NOMO-1 treated with DMSO at 0.1 percent for 48 hours (cell line): ENCODE results near the gene CTIF.

Experiments
- DNase-seq: peaks from one replicate; lab custom pipeline; 2025; ENCODE audit not compliant: unreplicated experiment; lab: John Stamatoyannopoulos, UW

Gene CTIF

GRCh38 chr18:48766487-48766886, 227.7 kb downstream of the CTIF start:
- DNase-seq, result no peak

DNA sequence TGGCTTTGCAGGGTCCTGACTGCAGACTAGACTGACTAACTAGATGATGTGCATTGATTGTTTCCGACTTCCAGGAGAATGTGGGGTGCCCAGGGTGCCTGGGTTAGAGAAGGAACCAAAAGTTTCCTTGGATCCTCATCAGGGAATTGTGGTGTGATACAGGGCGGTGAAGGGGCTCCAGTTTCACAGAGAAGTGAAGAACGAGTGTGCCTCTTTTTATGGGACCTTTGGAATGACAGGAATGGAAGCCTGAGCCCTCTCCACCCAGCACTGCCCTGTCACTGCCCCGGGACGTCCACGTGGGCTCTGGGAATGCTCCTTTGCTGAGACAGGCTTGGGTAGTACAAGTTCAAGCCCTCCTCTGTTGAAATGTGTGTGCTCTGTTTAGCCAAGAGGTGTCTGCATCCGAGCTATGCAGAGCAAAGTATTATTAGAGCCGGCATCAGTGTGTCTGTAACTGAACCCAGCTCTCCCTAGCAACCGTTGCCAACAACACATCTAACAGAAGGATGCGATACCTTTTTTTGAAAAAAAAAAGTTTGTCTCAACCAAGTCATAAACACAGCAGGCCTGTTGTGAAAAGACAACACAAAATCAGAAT, 228.4 kb downstream of the CTIF start:
- no peak for DNase-seq

DNA sequence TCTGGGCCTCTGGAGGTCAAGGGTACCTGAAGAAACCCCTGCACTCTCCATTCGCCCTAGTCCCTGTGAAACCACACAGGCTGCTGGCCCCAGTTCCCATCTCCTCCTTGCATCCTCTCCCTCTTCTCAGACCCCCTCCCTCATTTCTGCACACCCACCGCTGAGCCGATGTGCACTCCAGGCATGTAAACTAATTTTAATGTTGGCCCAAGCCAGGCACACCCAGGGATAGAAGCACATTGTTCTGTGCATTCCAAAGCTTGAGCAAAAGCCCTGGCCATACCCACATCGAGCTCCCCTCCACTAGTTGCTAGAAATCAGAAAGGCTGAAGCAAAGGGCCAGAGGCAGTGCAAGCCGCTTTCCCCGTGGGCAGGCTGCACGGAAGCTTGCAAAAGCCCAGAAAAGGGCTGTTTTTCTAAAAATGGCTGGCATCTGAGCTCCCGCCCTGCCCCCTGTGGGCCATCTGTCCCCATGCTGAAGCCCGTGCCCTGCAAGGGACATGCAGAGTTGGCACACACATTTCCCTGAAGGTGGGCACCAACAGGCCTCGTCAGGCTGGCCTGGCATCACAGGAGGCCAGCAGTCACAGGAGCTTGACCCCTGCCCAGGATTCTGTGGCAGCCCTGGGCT, 230.3 kb downstream of the CTIF start:
- peak; percentile 25 for DNase-seq

DNA sequence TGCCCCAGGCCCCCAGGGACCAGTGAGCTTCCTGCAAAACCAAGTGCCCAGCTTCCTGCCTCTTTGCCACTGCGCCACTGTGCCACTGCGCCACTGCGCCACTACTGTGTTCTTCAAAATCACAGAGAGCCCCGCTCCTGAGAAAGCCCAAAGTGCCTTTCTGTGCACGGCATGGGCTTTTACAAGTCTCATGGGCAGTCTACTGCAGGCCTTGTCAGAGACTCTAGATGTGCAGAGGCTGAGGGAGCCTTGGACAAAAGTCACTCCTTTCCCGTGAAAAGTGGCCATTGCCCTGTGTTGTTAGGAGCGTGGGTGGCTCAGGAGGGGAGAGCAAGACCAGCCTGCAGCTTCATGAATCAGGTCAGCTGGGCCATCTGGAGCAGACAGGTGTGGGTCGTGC, 231.4 kb downstream of the CTIF start:
- no peak for DNase-seq

- DNase-seq, result peak; percentile 42
Measured at GRCh38 chr18:48771641-48772375, 233.0 kb downstream of the CTIF start.

DNA sequence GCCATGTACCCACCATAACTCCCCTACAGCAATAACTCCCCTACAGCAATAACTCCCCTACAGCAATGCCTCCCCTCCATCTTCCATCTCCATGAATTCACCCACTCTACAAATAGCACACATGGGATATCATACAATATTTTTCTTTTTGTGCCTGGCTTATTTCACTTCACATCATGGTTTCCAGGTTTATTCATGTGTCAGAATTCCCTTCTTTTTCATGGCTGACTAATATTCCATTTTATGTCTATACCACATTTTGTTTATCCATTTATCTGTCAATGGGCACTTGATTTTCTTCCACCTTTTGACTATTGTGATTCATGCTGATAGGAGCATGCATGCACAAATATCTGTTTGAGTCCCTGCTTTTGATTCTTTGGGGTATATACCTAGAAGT, 233.6 kb downstream of the CTIF start:
- no peak for DNase-seq

DNA sequence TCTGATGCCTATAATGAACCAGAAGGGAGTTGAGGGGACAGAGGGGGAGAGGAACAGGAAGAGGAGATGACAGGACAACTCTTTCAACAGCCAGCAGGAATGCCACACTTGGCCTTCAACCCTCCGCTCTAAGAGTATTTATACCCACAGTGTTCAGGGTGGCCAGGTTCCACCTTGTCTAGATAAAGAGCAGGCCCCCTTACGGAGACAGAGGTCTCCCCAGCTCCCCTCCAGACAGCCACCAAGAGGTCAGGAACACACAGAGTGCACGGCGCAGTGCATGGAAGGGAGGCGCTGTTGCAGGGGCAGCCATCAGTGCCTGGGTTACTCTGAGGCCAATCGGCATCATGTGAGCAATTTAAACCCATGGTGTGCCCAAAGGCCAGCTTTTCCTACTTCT, 235.0 kb downstream of the CTIF start:
- DNase-seq, result no peak

DNA sequence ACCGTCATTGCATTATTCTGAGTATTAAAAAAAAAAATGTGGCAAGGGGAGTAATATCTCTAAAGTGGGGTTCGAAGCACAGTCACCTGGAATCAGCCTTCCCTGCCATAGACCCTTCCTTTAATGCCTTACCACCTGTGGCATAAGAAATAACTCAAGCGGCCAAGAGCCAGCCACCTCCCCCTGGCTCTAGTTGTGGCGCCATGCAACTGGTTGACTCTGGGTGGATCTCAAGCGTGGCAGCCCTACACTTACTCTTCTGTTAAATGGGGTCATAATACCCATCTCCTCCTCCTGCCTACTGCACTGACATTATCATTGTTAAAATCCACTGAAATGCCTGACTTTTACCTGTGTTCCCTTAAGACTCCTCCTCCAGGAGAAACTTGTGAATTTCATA, 236.1 kb downstream of the CTIF start:
- DNase-seq, result no peak

GRCh38 chr18:48775372-48776155, 236.7 kb downstream of the CTIF start:
- DNase-seq, result no peak

DNA sequence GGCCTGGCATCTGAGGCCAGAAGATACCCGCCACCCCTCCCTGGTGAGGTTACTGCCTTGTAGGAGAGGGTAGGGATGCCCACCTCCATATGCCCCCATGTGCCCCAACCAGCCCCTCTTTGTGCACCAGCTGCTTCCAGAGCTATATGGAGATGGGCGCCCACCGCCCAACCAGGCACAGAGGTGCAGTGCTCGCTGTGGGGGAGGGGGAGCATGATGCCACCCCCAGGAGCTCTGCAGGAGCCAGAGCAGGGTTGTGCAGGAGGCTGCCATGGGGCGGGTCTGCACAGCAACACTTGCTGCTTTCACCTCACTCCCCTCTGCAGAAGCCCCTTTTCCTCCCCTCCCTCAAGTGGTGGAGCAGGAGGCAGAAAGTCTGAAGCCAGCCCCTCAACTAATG, 237.3 kb downstream of the CTIF start:
- DNase-seq, result no peak

DNA sequence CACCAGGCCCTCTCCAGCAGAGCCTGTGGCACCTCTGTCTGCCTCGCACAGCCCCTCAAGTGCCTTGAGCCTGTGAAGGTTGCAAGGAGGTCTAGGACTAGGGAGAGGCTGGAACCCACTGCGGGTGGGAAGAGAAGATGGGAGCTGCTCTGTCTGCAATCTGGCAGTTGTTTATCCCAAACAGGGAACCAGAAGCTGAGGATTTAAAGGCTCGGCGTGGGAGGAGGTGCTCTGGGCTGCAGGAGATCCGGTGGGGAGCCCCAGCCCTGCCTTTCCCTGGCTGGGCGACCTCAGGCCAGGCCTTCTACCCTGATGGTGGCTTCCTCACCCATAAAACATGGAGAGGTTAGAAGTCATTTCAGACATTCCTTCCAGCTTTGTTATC, 237.8 kb downstream of the CTIF start:
- no peak for DNase-seq

GRCh38 chr18:48777026-48777743, 238.4 kb downstream of the CTIF start:
- peak; percentile 55 for DNase-seq

DNA sequence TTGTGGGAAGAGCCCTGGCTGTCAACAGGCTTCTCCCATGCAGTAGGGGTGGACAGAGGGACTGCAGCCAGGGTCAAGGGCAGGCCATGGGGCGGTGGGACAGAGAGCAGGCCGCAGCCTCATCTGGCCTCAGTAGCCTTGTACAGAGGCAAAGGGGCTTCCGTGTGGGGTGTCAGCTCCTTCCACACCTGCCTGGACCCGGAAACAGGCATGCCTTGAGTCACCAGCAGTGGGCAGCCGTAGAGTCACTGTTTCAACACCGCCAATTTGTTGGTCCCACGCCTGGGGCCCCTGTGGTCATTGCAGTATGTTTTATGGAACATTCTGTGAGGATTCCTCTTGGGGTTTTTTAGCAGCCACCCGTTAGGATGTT, 238.9 kb downstream of the CTIF start:
- DNase-seq, result peak; percentile 45

- DNase-seq, result no peak
Measured at GRCh38 chr18:48778344-48779011, 239.6 kb downstream of the CTIF start.

GRCh38 chr18:48779462-48779861, 240.6 kb downstream of the CTIF start:
- DNase-seq, result no peak

DNA sequence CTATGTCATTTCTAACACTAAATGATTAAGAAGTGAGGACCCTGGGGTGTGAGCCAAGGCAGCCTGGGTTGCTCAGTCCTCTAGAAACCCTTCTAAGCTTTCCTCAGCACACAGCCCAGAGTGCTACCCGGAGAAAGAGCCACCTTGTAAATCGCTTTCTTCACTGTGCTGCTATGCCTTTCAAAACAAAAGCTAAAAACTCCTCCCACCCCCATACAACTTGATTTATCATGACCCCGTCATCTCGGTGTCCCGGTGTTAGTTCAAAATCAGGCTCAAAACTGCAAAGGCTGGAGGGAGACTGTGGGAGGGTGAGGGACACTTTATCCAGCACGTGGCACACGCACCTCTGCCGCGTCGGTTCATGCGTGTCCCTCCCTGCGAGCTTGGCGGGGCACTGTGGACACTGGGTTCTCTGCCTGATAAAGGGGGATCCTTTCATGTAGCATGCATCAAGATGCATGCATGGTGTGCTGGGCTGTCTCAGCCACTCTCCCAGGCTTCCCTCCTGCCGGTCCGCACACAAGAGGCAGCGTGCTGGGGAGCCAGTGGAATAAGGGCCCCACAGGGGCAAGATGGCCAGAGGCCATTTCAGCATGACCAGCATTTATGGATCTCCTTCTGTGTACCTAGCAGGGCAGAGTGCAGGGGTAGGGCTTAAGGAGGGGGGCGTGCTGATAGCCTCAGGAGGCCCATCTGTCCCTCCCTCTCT, 241.5 kb downstream of the CTIF start:
- no peak for DNase-seq

- no peak for DNase-seq
Measured at GRCh38 chr18:48780913-48781162, 242.0 kb downstream of the CTIF start.

- peak; percentile 93 for DNase-seq
Measured at GRCh38 chr18:48781163-48781987, 242.5 kb downstream of the CTIF start.

DNA sequence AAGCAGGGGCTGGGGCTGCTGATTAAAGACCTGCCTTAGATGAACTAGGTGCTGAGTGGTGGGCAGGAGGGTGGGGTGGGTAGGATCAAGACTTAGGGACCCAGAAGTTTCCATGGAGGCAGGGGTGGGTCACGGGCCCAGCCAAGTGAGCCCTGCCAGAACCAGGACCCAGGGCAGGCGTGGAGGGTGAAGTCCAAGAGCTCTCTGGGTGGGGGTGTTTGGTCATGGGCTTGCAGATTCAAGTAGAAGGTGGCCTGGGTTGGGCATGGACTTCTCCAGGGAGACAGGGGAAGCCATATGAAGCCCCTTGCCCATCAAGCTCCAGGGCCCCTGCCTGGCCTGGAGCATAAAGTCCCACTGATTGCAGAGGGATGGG, 243.1 kb downstream of the CTIF start:
- DNase-seq, result no peak
